GM19463 (cell line): ENCODE data around the gene CIRBP.

Experiments
- ATAC-seq: cut with Tn5 transposase; IDR thresholded peaks from one replicate; pipeline ENCODE4 v1.9.1; 2021; ENCODE audit warnings: mild to moderate bottlenecking, moderate library complexity; ENCODE audit not compliant: unreplicated experiment

CIRBP gene

DNA sequence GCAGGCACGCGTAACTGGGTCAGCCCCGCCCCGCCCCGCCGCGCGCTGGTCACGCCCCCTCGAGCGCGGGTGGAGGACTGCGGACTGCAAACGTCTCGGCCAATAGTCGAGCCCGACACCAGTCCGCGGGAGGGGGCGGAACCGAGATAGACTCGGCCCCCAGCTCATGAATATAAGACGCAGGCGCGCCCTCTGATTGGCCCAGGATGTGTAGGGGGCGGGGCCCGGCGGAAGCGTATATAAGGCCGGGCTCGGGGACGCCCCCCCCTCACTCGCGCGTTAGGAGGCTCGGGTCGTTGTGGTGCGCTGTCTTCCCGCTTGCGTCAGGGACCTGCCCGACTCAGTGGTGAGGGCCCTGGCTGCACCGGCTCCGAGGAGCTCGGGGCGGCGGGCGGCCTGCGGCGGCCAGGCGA lies at the start of gene CIRBP:
CIRBP (plus strand) TSS at position 268 of the 413 bp plus-strand sequence. CDS start 1,602 bp downstream, outside the sequence.
- ATAC-seq: peak; percentile 61

DNA sequence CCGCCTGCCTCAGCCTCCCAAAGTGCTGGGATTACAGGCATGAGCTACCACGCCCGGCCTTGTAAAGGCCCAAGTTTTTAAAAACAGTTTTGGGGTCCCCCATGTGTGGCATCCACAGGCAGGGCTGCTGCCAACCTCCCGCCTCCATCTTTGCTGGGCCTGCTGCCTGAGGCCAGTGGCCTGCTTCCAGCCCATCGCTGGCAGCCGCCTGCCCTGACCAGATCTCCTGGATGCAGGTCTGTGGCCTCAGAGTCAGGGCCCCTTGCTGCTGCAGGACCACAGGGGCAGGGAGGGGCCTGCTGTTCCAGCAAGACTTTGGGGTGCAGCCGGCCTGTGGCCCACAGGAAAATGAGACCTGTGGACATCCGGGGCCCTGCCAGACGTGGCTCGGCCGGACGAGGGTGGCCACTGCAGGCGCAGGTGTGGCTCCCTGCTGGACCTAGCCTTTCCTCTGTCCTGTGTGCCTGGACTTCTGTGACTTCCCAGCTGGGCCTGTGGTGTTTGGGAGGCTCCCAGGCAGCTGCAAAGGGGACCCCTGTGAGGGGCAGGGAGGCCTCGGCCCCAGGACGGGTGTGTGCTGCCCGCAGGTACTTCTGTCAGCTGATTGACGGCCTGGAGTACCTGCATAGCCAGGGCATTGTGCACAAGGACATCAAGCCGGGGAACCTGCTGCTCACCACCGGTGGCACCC lies 49.2 kb upstream of the CIRBP start:
- ATAC-seq: no peak

DNA sequence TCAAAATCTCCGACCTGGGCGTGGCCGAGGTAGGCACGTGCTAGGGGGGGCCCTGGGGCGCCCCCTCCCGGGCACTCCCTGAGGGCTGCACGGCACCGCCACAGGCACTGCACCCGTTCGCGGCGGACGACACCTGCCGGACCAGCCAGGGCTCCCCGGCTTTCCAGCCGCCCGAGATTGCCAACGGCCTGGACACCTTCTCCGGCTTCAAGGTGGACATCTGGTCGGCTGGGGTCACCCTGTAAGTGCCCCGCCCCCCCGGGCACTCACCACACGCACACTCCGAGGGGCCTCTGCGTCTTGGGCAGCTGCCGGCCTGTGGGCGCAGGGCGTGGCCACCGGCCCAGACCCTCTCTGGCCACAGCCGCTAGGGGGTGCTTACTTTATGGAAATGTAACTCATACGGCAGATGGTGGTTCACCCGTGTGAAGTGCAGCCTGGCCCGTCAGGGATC lies 48.6 kb upstream of the CIRBP start:
- ATAC-seq: no peak

DNA sequence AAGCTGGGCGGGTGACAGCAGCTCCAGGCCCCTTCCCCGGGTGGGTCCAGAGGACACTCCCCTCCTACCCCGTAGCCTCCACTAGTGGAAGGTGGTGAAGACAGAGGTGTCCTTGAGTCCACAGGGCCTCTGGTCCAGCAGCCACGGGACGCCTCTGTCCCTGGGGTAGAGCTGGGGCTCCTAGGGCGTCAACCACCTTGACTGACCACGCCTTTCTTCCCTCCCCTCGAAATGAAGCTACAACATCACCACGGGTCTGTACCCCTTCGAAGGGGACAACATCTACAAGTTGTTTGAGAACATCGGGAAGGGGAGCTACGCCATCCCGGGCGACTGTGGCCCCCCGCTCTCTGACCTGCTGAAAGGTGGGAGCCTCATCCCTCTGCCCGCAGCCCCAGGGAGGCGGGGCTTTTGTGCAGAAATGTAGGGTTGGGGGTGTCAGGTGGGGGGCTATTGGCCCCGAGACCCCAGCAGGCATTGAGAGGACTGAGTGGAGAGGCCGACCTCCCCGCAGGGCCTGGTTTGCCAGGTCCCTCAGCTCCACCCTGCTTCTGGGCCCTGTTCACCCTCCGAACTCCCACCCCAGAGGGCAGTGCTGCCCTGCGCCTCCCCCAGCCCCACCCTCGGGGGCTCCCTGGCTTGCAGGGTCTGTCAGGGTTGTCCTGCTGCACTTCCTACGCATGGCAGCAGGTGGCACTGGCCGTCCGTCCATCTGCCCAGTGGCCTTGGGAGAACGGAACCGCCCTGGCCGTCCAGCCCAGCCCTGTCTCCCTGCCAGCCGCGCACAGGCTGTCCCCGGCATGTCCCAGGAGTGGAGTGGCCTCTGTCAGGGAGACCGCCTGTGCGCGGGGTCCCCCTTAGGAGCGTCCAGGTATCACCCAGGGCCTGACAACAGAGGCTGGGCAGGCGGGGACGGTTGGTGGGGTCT lies 47.9 kb upstream of the CIRBP start:
- no peak for ATAC-seq

DNA sequence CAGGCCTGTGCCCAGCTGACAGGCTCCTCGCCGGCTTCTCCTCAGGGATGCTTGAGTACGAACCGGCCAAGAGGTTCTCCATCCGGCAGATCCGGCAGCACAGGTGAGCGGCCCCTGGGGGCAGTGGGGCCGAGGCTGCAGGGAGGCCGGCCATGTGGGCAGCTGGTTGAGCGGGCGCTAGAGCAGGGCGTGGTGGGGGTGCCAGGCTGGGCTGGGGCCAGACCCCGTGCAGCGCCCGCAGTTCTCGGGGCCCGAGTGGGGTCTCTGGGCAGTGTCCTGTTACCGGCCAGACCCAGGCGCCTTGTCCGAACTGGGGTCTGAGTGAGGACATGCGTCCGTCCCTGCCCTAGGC lies 47.3 kb upstream of the CIRBP start:
- ATAC-seq: no peak

DNA sequence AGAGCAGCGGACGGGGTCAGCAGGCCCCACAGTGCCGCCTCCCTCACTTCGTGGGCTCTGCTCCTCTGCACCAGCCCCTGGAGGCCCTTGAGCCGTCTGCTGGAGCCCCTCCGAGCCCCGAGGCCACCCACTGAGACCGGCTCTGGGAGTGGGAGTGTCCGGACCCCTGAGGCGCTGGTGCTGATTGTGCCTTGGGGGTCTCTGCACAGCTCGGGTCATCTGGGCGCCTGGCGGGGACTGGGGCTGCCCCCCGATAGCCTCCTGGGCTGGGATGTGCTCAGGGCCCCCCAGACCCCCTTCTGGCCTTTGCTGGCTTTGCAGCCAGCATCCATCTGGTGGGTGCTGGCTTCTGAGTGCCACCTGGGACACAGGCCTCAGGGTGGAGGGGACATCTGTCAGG lies 46.7 kb upstream of the CIRBP start:
- ATAC-seq: no peak

DNA sequence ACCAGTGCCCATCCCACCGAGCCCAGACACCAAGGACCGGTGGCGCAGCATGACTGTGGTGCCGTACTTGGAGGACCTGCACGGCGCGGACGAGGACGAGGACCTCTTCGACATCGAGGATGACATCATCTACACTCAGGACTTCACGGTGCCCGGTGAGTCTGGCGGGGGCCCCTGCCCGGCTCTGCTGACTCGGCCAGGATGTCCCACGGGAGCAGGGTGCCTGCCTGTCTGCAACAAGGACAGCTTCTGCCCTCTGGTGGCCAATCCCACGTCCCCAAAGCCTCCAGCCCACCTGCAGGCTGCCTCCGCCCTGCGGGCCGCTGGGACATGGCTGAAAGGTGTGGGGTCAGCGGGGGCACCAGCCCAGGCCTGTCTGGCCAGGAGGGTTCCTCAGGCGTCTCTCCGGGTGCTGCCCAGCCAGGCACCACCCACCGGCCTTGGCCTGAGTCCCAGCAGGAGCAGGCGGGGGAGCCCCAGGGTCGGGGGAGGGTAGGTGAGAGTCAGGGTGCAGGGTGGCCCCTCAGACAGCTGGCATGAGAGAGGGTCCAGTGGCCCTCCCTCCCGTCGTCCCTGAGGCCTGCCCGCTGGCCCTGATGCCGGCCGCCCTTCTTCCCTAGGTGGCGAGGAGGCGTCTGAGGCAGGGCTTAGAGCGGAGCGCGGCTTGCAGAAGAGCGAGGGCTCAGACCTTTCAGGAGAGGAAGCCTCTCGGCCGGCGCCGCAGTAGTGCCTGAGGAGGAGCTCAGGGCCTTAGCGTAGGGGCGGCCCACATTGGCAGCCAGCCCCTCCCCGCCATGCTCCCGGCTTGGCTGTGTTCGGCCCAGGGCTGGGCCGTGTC lies 45.9 kb upstream of the CIRBP start:
- ATAC-seq: no peak

DNA sequence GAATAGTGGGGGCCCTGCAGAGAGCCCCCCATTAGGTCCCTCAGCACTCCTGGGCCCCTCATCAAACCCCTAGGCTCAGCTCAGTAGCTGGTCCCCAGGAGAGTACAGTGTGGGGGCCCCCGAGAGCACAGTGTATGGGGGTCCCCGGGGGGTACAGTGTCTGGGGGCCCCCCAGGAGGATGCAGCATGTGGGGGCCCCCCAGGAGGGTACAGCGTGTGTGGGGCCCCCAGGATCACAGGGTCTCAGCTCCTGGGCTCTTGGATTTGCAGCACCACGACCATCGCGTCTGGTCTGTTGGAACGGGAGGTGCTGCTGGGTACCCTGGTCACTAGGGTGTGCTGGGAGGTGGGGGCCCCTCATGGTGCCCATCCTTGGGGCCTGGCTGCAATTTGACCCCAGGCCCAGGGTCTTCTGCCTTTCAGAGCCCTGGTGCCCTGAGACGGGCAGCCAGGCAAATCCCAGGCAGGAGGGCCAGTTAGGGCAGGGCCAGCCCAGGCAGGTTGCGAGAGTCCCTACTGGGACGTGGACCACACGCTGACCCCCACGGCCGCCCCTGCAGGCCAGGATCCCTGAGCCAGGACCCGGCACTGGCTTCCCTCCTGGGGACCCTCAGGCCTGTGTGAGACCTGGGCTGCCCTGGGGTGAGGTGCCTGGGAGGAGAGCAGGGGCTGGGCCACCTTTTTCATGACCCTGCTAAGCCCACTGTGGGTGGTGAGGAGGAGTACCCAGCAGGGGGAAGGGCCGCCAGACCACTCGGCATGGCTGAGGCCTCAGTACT lies 44.9 kb upstream of the CIRBP start:
- ATAC-seq: no peak

DNA sequence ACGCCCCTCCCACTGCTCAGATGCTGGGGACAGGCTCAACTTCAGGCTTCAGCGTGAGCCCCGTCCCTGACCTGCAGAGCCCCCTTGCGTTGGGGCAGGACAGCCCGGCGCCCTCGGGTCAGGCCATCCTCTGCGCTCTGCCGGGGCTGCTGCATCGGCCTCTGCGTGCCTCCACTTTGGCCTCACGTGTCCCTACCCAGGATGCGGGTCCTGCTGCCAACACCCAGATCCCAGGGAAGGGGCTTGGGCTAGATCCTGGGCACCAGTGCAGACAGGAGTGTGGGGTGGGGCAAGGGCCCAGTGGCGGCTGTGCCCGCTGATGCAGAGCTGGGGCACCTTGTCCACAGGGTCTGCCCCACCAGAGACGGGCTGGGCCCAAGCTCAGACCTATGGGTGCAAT lies 44.3 kb upstream of the CIRBP start:
- no peak for ATAC-seq

DNA sequence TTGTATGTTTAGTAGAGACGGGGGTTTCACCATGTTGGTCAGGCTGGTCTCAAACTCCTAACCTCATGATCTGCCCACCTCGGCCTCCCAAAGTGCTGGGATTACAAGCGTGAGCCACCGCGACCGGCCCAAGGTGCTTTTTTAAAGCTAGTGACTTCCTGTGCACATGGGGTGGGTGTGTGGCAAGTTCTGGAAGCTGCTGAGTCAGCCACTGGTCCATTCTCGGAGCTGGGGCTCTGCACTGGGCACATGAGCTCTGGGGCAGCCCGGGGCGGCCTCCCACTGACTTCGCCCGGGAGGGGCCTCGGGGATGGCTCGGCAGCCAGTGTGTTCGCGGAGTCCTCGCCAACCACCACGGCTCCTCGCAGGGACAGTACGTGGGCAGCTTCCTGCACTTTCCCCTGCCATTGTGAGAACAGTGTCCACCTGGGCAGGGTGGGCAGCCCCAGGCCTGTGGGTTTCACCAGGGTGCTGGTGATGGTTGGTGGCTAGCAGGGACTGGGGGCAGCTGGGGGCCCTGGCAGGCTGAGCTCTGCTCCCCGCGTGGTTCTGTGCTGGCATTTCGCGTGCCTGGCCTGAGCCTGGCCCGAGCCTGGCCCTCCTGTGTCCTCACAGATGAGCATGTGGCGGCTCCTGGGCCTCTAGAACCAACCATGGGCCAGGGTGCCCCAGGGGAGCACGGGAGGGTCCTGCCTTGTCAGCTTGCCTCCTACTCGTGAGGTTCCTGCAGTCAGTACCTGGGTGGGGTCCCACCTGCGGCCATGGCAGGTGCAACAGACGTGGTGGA lies 43.5 kb upstream of the CIRBP start:
- ATAC-seq: no peak

DNA sequence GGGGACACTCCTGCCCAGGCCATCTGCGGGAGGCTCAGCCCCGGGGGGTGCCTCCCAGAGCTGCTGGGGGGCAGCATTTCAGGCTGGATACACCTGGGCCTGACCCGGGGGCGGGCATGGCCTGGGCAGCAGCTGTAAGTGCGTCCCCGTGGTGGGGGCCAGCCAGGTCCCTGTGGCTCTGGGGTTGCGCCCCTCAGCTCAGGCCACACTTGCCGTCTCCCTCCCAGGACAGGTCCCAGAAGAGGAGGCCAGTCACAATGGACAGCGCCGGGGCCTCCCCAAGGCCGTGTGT lies 43.0 kb upstream of the CIRBP start:
- ATAC-seq: no peak

DNA sequence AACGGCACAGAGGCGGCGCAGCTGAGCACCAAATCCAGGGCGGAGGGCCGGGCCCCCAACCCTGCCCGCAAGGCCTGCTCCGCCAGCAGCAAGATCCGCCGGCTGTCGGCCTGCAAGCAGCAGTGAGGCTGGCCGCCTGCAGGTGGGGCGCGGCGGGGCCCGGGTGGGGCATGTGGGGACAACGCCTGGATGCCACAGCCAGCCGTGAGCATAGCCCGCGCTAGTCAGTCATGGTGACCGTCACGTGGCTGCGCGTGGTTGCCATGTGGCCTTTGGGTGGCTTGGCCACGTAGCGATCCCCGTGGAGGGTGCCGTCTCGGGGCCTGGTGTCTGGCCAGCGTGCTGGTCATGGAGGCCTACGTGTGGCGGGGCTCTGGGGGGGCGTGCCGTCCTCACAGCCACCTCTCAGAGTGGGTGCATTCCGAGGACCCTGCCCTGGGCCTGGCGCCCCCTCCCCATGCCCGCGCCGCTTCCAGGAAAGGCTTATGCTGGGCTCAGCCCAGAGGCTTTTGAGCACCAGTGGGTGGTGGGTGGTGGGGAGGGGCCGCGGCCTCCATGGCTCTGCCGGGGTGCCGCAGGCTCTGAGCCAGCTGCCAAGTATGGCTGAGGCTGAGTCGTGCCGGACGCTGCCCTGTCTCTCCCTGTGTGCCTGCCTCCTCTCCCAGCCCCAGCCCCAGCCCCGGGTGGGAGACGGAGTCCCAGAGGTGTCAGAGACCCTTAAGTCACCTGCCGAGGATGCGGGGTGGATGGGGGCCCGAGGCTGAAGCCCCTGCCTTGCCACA lies 42.4 kb upstream of the CIRBP start:
- no peak for ATAC-seq

DNA sequence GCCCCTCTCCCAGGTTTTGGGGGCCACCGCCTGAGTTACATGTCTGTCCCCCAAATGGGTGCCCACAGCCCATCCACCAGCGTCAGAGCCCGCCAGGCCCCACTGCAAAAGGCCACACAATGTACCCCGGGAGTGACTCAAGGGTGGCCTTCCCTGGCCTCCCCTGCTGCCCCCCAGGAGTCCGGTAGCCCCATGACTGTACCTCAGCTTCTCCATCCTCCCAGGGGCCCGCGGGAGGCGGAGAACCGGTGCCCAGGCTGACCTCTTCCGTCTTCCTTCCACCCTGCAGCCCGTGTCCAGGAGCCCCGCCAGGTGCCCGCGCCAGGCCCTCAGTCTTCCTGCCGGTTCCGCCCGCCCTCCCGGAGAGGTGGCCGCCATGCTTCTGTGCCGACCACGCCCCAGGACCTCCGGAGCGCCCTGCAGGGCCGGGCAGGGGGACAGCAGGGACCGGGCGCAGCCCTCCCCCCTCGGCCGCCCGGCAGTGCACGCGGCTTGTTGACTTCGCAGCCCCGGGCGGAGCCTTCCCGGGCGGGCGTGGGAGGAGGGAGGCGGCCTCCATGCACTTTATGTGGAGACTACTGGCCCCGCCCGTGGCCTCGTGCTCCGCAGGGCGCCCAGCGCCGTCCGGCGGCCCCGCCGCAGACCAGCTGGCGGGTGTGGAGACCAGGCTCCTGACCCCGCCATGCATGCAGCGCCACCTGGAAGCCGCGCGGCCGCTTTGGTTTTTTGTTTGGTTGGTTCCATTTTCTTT lies 41.7 kb upstream of the CIRBP start:
- no peak for ATAC-seq

DNA sequence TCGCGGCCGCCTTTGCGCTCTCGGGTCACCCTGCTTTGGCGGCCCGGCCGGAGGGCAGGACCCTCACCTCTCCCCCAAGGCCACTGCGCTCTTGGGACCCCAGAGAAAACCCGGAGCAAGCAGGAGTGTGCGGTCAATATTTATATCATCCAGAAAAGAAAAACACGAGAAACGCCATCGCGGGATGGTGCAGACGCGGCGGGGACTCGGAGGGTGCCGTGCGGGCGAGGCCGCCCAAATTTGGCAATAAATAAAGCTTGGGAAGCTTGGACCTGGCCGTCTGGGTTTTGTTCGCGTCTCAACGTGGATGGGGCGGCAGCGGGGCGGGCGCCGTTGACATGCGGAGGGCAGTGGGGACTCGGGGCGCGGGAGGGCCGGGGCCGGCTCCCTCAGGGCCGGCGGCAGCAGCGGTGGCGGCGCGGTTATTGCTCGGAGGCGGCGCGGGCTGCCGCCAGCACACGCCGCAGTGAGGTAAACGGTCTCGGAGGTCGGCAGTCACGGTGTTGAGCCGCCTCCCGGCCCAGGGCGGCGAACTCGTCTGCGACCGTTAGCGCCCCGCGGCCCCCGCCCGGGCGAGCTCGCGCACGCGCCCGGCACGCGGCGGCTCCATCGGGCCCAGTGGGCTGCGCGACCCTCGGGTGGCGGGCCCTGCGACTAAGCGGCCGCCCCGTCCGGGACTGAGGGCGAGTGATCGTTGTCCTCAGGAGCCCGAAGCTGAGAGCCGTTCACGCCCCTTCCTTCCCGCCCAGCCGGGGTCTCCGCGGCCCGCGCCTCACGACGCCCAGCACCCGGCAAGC lies 40.8 kb upstream of the CIRBP start:
- no peak for ATAC-seq

DNA sequence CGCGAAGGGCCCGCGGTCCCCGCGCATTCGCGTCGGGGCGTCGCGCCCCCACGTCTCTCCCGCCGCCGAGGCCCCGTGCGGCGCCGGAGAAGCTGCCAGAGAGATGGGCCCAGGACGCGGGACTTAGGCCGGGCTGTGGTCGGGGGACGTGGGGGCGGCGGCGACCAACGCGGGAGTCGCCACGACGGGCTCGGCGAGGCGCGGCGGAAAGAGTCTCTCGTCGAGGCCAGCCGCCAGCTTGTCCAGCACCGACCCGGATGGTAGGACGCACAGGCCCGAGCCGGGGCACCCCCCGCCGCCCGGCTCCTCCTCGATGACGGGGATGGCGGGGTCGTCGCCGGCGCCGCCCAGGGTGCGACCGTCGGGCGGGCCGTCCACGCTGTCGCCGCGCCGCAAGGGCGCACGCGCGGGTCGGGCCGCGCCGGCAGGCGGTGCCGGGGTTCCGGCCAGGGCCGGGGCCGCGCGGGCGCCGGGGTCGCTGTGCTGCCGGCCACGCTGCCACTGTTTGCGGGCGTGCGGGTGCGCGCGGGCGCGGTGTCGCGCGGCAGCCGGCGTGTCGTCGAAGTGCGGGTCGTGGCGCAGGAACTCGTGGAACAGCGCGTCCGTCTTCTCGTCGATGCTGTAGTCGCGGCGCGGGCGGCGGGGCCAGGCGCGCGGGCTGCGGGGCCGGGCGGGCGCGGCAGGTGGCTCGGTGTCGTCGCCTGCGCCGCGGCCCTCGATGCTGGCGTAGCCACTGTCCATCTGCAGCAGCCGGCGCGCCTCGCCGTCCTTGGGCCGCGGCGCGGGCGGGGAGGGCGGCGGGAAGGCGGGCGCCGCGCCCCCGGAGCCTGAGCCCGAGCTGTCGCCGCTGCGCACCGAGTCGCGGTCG lies 39.8 kb upstream of the CIRBP start:
- ATAC-seq: no peak

DNA sequence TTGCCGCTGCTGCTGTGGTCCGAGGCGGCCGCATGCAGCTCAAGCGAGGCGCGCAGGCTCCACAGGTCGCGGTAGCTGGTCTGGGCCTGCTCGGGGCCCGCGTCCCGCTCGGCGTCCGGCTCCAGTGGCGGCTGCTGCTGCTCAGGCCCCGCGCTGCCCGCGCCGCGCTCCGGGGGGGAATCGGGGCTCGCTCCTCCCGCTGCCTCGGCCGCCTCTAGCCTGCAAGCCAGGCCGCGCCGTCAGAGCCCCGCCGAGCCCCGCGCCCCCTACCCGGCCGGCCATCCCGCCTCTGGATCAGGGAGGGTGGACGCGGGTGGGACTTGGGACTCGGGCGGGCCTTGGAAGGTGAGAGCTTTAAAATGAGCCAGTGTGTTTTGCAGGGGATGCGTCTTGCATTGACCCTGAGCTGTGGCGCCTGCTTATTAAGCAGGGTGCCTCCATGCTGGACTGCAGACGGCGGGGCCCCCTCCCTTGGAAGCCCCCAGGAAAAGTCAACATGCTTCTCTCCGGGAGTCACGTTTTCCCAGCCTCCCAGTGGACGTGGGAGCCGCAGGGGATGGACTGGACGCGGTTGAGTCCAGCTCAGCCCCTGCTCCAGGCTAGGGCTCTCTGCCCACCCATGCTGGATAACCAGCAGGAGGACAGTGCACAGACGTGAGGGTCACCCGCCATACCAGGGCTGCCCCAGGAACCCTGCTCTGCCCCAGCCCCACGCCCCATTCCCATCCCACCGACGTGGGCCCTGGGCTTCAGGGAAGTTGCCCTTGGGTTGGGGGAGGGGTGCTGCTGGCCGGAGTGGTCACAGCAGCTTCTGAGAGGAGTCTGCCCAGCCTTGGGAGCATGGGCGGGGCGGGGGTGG lies 39.0 kb upstream of the CIRBP start:
- ATAC-seq: no peak
